HUES48 (cell line): Measurements from ENCODE around the gene MYH10.

ENCODE experiments used
- H3K27ac ChIP-seq: one replicate; pipeline ENCODE4 v1.7.0; 2013; ENCODE audit warnings: low read depth, low read length, inconsistent platforms
- H3K27me3 ChIP-seq: 2 replicates; pipeline ENCODE4 v1.6.1; 2013; ENCODE audit warnings: mild to moderate bottlenecking, low read length; ENCODE audit not compliant: control insufficient read depth, insufficient read depth
- H3K36me3 ChIP-seq: 2 replicates; pipeline ENCODE4 v1.6.1; 2013; ENCODE audit warnings: low read length; ENCODE audit not compliant: control insufficient read depth, insufficient read depth
- H3K4me1 ChIP-seq: 2 replicates; pipeline ENCODE4 v1.6.1; 2013; ENCODE audit warnings: mild to moderate bottlenecking, low read length; ENCODE audit not compliant: control insufficient read depth, insufficient read depth
- H3K4me3 ChIP-seq: 2 replicates; pipeline ENCODE4 v1.5.1; 2013; ENCODE audit warnings: mild to moderate bottlenecking, low read depth, low read length
- H3K9ac ChIP-seq: 2 replicates; pipeline ENCODE4 v1.6.1; 2013; ENCODE audit warnings: mild to moderate bottlenecking, low read depth, low read length, moderate library complexity
- H3K9me3 ChIP-seq: 2 replicates; pipeline ENCODE4 v1.6.1; 2013; ENCODE audit warnings: low read length; ENCODE audit not compliant: control insufficient read depth, insufficient read depth

The MYH10 gene

DNA sequence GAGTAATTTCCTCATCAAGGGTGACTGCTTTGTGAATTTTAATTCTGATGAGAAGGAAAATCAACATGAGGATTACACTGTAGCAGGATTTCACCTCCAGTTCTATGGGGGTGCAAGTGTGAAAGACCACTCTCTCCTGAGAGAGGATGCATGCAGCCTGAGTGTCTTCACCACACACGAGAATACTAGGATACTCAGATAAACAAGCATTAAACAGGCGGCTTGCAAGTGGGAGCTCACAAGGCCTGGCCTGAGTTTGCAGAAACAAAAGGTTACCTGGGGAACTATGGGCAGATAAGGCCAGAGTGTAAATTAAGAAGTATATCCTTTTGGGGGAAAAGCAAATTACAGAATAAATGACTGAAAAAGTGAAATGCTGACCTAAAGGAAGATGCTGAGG is 46.6 kb downstream of the MYH10 start:
- Histone ChIP-seq H3K4me1 (peaks cover 4% of the 10 kb centered on the region; the same call in 1 of the 2 replicates), H3K9ac (no peak overlapping the region), H3K4me3 (no peak overlapping the region), H3K9me3 (no peaks in the 10 kb centered on the region), H3K27me3 (no peaks in the 10 kb centered on the region), H3K36me3 (peaks cover 63% of the 10 kb centered on the region), H3K27ac (no peak overlapping the region)

GRCh38 chr17:8580952-8581658 is 49.4 kb downstream of the MYH10 start:
- H3K4me3 ChIP-seq = no peak overlapping the region
- no peaks in the 10 kb centered on the region for H3K27me3 ChIP-seq
- peaks cover 58% of the 10 kb centered on the region for H3K36me3 ChIP-seq
- H3K9ac ChIP-seq = no peak overlapping the region
- peaks cover 4% of the 10 kb centered on the region; the same call in 1 of the 2 replicates for H3K4me1 ChIP-seq
- no peaks in the 10 kb centered on the region for H3K9me3 ChIP-seq
- H3K27ac ChIP-seq = no peak overlapping the region

DNA sequence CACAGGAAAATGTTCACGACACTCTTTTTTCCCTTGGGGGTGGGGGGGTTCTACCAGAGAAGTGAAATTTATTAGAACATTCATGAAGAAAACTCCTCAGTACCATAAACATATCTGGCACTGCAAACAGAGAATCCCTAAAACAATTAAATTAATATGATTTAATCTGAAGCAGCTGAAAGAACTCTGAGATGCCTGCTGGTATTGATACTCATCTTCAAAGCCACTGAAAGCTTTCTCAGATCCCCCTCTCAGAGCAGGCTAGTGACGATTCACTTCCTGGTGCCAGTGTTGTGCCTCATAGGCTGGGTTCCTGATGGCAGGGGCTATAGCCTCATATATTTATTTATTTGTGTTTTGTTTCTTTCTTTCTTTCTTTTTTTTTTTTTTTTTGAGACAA is 52.7 kb downstream of the MYH10 start:
- no peak overlapping the region for H3K9ac ChIP-seq
- no peaks in the 10 kb centered on the region for H3K9me3 ChIP-seq
- no peak overlapping the region for H3K4me3 ChIP-seq
- H3K27me3 ChIP-seq = no peaks in the 10 kb centered on the region
- H3K4me1 ChIP-seq = peaks cover 4% of the 10 kb centered on the region; the same call in 1 of the 2 replicates
- H3K36me3 ChIP-seq = peaks cover 70% of the 10 kb centered on the region
- H3K27ac ChIP-seq = no peak overlapping the region

DNA sequence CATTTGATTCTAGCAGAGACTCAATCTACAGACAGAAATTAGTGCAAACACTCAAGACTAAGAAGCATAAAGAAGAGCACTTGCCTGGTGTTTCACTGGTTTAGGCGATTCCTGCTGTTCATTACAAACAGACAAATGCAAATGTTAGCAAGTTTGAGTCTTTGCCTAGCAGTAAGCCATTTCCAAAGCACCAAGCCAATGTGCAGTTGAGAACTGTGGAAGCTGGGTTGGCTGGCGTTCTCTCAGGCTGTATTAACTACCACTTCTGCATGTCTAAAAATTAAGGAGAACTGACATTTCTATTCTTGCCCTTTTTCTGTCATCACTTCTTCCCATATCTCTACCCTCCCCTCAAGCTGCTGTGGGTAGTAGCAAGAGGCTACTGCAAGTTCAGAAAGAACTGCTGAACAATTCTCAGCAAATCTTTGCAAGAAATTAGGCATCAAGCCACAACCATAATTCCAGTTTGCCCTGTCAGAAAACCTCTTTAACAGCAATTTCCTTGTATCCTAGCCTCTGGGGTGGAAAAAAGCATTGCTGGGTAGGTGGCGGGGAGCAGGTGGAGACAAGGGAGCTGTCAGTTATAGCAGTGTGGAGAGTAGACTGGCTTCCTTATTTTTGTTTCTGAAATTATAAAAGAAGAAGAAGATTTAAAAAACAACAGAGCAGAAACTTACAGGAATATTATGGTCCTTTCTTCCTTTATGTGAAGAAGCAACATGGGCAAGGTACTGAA is 53.8 kb downstream of the MYH10 start:
- H3K9me3 ChIP-seq = no peaks in the 10 kb centered on the region
- no peaks in the 10 kb centered on the region for H3K27me3 ChIP-seq
- H3K27ac ChIP-seq = no peak overlapping the region
- peaks cover 71% of the 10 kb centered on the region for H3K36me3 ChIP-seq
- no peak overlapping the region for H3K9ac ChIP-seq
- no peak overlapping the region for H3K4me3 ChIP-seq
- no peaks in the 10 kb centered on the region for H3K4me1 ChIP-seq

DNA sequence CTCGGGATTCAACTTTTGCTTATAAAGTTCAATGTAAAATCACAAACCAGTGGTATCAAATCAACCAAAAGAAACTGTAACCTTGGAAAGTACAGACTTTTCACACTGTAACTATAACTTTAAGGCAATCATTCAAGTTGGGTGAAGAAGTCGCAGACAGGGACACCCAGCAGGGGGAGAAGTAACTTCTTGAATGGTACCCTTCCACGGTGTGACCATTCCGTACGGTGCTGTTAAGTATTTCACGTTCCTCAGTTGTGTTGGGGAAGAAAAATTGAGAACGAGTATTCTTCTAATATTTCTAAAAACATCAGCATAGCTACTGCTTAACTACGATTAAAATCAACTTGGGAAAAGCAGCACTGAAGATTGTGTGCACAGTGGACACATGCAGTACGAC is 55.8 kb downstream of the MYH10 start:
- no peaks in the 10 kb centered on the region for H3K4me1 ChIP-seq
- H3K9me3 ChIP-seq = no peaks in the 10 kb centered on the region
- H3K9ac ChIP-seq = no peak overlapping the region
- no peak overlapping the region for H3K4me3 ChIP-seq
- H3K27ac ChIP-seq = no peak overlapping the region
- H3K27me3 ChIP-seq = no peaks in the 10 kb centered on the region
- H3K36me3 ChIP-seq = peaks cover 81% of the 10 kb centered on the region

DNA sequence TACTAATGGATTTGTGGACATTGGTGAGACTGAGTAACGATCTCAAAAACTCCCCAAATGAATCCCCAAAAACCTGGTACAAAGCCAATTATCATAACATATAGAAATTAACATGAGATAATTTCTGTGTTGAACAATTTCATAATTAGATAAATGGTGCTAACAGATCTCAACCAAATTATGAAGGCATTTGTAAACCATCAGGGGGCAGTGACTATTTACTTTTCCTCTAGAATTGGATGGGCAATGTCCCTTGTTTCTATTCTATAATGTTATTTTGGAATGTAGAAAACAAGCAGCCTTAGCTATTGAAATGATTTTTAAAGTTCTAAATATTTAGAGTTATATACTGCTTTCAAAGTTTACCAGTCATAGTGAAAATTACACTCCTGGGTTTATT is 57.8 kb downstream of the MYH10 start:
- no peaks in the 10 kb centered on the region for H3K4me1 ChIP-seq
- H3K9me3 ChIP-seq = no peaks in the 10 kb centered on the region
- H3K4me3 ChIP-seq = no peak overlapping the region
- no peaks in the 10 kb centered on the region for H3K27me3 ChIP-seq
- H3K27ac ChIP-seq = no peak overlapping the region
- H3K9ac ChIP-seq = no peak overlapping the region
- H3K36me3 ChIP-seq = peaks cover 88% of the 10 kb centered on the region

GRCh38 chr17:8563981-8564602 is 66.4 kb downstream of the MYH10 start:
- no peaks in the 10 kb centered on the region for H3K27me3 ChIP-seq
- no peak overlapping the region for H3K4me3 ChIP-seq
- no peaks in the 10 kb centered on the region for H3K9me3 ChIP-seq
- no peaks in the 10 kb centered on the region for H3K4me1 ChIP-seq
- H3K36me3 ChIP-seq = peaks cover 95% of the 10 kb centered on the region
- H3K9ac ChIP-seq = no peak overlapping the region
- H3K27ac ChIP-seq = no peak overlapping the region

- Histone ChIP-seq H3K27ac (no peak overlapping the region), H3K4me1 (no peaks in the 10 kb centered on the region), H3K4me3 (no peak overlapping the region), H3K9ac (no peak overlapping the region), H3K36me3 (peaks cover 95% of the 10 kb centered on the region), H3K9me3 (no peaks in the 10 kb centered on the region), H3K27me3 (no peaks in the 10 kb centered on the region)
Measured at GRCh38 chr17:8563024-8563776, 67.3 kb downstream of the MYH10 start.

GRCh38 chr17:8558144-8558543 is 72.4 kb downstream of the MYH10 start:
- peaks cover 89% of the 10 kb centered on the region for H3K36me3 ChIP-seq

DNA sequence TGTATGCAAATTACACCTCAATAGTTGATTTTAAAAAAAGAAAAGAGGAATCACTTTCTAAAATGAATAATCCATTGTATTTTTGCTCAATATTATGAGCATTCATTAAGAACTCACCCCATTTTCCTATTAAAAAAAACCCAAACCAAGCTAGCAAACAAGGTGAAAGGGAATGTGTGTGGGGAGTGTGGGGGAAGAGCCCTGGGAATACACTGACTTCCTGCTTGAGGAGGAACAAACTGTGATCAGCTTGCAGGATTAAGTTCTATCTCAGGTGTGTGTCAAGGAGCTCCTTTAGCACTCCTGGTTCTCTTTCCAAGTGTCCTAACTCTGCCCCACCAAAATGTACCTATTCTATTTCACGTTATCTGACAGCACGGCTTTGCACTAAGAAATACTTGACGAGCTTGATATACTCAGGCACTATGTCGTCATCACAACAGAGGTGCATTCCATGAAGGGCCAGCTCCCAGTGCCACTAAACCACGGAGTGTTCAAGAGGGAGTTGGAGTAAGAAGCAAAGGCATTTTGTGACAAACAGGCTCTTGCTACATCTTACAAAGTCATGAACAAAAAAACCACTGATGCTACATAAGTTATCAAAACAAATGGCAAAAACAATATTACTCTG is 73.2 kb downstream of the MYH10 start:
- H3K9ac ChIP-seq = no peak overlapping the region
- no peaks in the 10 kb centered on the region for H3K9me3 ChIP-seq
- no peaks in the 10 kb centered on the region for H3K27me3 ChIP-seq
- H3K27ac ChIP-seq = no peak overlapping the region
- H3K4me3 ChIP-seq = no peak overlapping the region
- H3K36me3 ChIP-seq = peaks cover 89% of the 10 kb centered on the region
- H3K4me1 ChIP-seq = no peaks in the 10 kb centered on the region

More at GRCh38 chr17:8558144-8558543, 72.4 kb downstream of the MYH10 start:
- no peak overlapping the region for H3K4me3 ChIP-seq
- H3K9me3 ChIP-seq = no peaks in the 10 kb centered on the region
- no peak overlapping the region for H3K9ac ChIP-seq
- no peaks in the 10 kb centered on the region for H3K4me1 ChIP-seq
- H3K27me3 ChIP-seq = no peaks in the 10 kb centered on the region
- H3K27ac ChIP-seq = no peak overlapping the region
